ENCODE data around the gene NTM.

- no peak for TF ChIP-seq CTCF (IDR thresholded peaks at IDR 0.05; ENCODE audit: low read depth, low read length, poor library complexity, severe bottlenecking)
- no peak for TF ChIP-seq EZH2phosphoT487 (IDR thresholded peaks at IDR 0.05; ENCODE audit: borderline replicate concordance, low read length)
Measured at GRCh38 chr11:131428853-131429252, 58.4 kb downstream of the NTM start.
